Measurements from ENCODE around the gene IFITM1. TPM values are rescaled to one million over a fixed set of nuclear protein-coding genes. Genes with fewer than 3 reads are reported as not detected.

IFITM1 gene
- total and polyA plus RNA-seq, 9 of the 15 experiments (the other 6 are each of a cell fraction or from before 2014, with no cell fraction given): 691 to 5,579 (median 974) TPM

- TF ChIP-seq ESRRB (CRISPR knock-in tag; IDR thresholded peaks at IDR 0.05; ENCODE audit: borderline replicate concordance) (no peak), MXD1 (CRISPR knock-in tag; IDR thresholded peaks at IDR 0.05; ENCODE audit: borderline replicate concordance, poor library complexity, severe bottlenecking) (no peak), POLR2G (IDR thresholded peaks at IDR 0.05; ENCODE audit: low read depth, low read length) (peak; percentile 63), TCF7 (IDR thresholded peaks at IDR 0.05; ENCODE audit: borderline replicate concordance) (no peak), SRF (CRISPR knock-in tag; IDR thresholded peaks at IDR 0.05) (no peak), RBM22 (IDR thresholded peaks at IDR 0.05; ENCODE audit: low read depth, low read length, poor library complexity, severe bottlenecking) (peak; percentile 14), KDM5B (IDR thresholded peaks at IDR 0.05; ENCODE audit: insufficient replicate concordance, low read depth, low read length) (peak; percentile 17), CCNT2 (IDR thresholded peaks at IDR 0.05; ENCODE audit: borderline replicate concordance, extremely low read depth, insufficient read length, low read depth, low read length) (no peak), ZBTB5 (IDR thresholded peaks at IDR 0.05) (no peak), CEBPB (tag; IDR thresholded peaks at IDR 0.05) (no peak), RBFOX2 (IDR thresholded peaks at IDR 0.05; ENCODE audit: low read depth, low read length) (peak; percentile 52)
- Histone ChIP-seq H3K4me2 (ENCODE audit: insufficient read depth, low read length) (no peak overlapping the region), H3K9me3 (replicated peaks; ENCODE audit: control insufficient read depth, insufficient read depth, low read depth, low read length) (no peaks in the 10 kb centered on the region), H3K9ac (ENCODE audit: insufficient read depth in 1 of 2, low read depth in 2 of 2, low read length in 2 of 2) (peak overlapping the region in 1 of 2 experiments; percentile 81; a peak in 2 of 4 replicates), H4K20me1 (replicated peaks; ENCODE audit: control insufficient read depth, insufficient read depth, low read length) (no peaks in the 10 kb centered on the region), H3K4me3 (no peak overlapping the region), H3K27me3 (ENCODE audit: control insufficient read depth in 2 of 2, insufficient read depth in 2 of 2, low read length in 2 of 2) (no peaks in the 10 kb centered on the region), H3K36me3 (ENCODE audit: control insufficient read depth, insufficient read depth, low read length) (peaks cover 42% of the 10 kb centered on the region; the same call in 2 of the 3 replicates), H3K79me2 (ENCODE audit: control insufficient read depth, insufficient read depth, low read length) (no peaks in the 10 kb centered on the region), H2AFZ (ENCODE audit: low read depth, low read length) (no peak overlapping the region), H3K27ac (ENCODE audit: extremely low read depth, low read depth, low read length) (no peak overlapping the region), H3K4me1 (replicated peaks in 1 of 2; ENCODE audit: control insufficient read depth in 2 of 2, insufficient read depth in 2 of 2, low read length in 2 of 2) (peaks cover 19 to 85% of the 10 kb centered on the region in 2 experiments), H3K9me1 (ENCODE audit: control insufficient read depth, insufficient read depth, low read length) (no peaks in the 10 kb centered on the region)
- DNase-seq (ENCODE audit: extremely low read depth in 1 of 4, low spot score in 3 of 4) (no peak), FAIRE-seq (no peak), ATAC-seq (no peak)
- intact Hi-C loops (cut with micrococcal nuclease) (no loop called here), in situ Hi-C loops (cut with MboI) (no loop called here)
- POLR2A ChIA-PET: interaction anchor here (0.6 to 0.7 kb wide), 2 partner anchors 8 to 87 kb away, joined by 3 to 4 read pairs; no protein-coding TSS in a partner anchor
- CTCF ChIA-PET (ENCODE audit: low intra/inter-chr PET ratio): no interaction called here
- no TSS peak for BruUV-seq (replicated peaks)
- WGBS (ENCODE audit: insufficient coverage, low coverage, missing lambda C conversion rate): 80% methylated on average over 28 of the region's 35 CpGs
Measured at GRCh38 chr11:296171-297050, 17.4 kb upstream of the IFITM1 start.

Measured in K562 (cell line).